HPDE6-E6E7 (cell line): Measurements from ENCODE around the gene CEP126.
"Not testable (repeated sequence)": the region's sequence is repeated elsewhere in the genome, so short reads cannot be mapped to it uniquely, and the experiment has no call there.

Experiments
- DNase-seq: peaks from one replicate; pipeline ENCODE4 v3.0.0; 2011; ENCODE audit warnings: missing footprints; ENCODE audit errors: extremely low spot score

Gene CEP126

DNA sequence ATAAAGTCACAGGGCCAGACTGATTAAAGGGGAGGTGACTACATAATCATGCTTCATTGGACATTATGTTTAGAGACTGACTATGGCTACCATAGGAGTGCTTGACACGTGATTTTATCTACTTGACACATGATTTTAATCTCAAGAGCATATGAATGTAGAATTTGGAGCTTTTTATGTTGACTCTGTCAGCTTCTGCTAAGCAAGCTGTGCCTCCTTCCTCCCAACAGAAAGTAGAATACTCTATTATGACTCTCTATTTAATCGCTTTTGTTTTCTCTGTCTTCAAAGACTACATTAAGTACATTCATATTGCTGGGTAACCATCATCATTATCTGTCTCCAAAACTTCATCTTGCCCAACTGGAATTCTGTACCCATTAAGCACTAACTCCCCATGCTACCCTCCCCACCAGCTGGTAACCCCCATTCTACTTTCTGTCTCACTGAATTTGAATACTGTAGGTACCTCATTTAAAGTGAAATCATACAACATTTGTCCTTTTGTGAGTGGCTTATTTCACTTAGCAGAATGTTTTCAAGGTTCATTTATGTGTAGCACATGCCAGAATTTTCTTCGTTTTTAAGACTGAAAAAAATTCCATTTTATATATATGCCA is 26.2 kb downstream of the CEP126 start:
- DNase-seq: no peak

DNA sequence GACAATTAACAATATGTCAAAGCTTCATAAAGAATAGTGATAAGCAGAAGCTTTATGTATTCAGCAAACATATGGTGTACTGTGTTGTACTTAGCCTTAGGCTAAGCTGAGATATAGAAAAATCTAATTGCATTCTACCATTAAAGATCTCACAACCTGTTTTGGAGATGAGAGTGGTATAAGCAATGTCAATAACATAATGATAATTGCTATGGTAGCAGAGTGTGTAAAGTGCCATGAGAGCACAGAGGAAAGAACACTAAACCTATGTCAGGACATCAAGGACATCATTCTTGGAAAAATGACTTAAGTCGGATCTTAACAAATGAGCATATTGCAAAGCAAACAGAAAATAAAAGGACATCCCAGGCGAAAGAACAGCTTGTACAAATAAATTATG is 30.1 kb downstream of the CEP126 start:
- no peak for DNase-seq

DNA sequence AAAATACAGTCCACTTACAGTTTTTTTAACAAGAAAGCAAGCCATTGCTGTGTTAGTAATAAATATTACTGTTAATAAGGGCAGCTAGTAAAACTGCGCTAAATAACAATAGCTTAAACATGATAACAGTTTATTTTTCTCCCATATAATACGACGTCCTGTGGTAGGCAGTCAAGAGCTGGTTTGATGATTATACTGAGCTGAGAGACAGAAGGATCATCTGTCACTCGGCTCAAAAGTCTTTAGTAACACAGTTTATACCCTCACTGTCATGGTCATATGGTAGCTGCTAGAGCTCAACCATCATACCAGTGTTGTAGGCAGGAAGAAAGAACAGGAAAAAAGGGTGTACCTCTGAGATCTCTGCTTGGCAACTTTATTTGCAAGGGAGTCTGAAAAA is 30.6 kb downstream of the CEP126 start:
- DNase-seq: no peak

DNA sequence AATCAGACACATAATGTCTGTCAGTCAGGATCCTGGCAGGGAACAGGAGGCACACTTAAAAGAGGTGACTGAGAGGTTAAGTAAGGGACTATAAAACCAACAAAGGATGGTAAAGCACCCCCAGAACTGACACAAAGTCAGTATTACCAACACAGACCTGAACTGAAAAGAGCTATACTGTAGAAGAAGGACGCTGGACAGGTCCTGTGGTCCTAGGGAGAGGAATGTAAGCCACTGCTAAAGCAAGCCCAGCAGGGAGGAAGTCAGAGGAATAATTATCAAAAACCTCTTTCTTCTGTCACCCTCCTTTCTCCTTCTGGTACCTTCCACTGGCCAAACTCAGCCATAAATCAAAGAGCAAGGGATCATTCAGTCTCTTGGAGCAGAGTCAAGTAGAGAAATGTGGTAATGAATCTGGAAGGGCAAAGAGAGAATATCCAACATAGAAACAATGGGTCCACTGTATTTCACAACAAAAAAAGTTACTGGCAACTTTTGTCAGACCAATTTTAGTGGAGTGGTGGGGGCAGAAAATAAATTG is 34.9 kb downstream of the CEP126 start:
- DNase-seq: no peak

DNA sequence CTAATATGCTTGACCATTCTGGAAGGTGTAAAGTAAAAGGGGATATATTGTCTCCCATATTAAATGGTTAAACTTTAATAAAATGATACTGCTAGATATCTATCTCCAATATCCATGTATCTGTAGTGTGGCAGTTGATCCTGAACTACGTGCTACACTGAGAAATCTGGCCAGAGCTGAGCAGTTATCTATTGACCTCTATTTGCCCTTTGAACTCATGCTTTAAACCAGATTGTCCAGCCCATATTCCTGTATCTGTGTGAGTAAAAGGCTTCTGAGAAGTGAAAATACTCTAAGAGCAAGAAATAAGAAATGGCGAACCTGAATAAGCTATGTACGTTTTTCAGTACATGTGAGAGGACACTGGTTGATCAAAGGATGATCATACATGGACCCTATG is 40.5 kb downstream of the CEP126 start:
- DNase-seq: no peak

DNA sequence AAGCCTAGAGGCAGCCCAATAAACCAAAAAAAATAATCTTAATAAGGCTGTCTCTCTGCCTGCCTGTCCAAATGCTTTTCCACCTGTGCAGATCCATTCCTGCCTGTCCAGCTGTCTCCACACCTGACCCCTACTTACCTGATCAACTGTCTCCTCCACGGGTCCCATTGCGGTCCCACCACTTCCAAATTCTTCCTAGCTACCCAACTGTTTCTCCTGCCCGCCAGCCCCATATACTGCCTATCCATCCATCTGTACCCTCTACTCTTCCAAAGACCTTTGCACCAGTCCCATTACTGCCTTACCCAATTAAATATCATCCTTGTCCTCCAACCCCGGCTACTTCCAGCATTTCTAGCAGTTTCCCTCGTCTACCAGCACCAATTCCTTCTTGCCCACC is 40.9 kb downstream of the CEP126 start:
- no peak for DNase-seq

DNA sequence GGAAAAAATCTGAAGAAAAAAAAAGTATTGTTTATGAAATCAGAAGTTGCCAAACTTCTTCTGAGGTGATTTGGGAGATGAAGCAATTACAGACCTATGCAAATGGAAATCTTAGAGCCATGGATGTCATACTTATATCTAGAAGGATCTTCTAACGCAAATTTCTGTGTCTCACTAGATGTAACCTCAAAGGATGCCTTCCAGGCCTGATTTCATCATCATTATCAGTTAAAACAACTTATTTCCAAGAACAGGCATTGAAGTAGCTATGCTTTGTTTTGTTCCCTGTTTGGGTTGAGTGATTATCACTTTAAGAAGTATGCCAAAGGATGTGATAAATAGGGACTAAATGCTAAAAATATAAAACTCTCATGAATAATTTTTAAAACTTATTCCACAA is 45.4 kb downstream of the CEP126 start:
- no peak for DNase-seq

DNA sequence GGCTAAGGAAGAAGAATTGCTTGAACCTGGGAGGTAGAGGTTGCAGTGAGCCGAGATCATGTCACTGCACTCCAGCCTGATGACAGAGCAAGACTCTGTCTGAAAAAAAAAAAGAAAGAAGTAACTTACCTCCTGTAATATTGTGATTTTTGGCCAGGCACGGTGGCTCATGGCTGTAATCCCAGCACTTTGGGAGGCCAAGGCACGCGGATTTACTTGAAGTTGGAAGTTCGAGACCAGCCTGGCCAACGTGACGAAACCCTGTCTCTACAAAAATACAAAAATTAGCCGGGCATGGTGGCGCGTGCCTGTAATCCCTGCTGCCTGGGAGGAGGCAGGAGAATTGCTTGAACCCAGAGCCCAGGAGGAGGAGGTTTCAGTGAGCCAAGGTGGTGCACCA is 49.4 kb downstream of the CEP126 start:
- DNase-seq: not testable (repeated sequence)

DNA sequence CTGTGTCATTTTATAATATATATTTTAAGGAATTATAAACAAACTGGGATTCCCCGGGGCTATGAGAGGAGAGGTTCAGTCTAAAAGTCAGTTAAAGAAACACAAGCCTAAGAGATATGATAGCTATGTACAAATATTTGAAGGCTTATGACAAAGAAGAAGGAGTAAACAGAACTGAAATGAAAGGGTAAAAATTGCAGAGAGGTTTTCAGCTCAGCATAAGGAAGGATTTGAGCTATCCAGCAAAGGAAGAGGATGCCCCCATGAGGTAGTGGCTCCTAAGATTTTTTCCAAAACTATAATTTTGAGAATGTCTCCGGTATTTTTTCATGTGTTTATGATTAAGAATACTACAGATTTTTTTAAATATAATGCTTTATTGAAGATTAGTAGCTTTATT is 59.4 kb downstream of the CEP126 start:
- DNase-seq: no peak

DNA sequence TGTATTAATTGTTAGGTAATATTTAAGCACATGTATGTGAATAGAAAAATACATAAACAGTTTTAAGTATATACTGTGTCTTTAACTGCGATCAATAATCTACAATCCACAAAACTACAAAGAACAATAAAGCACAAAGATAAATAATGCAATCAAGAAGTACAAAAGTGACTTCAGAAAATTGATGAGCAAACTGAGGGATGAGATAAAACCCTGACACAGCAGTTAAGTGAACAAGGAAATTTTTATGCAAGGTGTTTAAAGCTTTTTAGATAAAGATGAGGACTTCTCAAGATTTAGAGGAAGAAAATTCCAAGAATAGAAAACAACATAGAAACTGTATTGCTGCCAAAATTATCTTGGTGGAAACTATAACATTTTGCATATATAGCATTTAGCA is 60.0 kb downstream of the CEP126 start:
- DNase-seq: no peak

DNA sequence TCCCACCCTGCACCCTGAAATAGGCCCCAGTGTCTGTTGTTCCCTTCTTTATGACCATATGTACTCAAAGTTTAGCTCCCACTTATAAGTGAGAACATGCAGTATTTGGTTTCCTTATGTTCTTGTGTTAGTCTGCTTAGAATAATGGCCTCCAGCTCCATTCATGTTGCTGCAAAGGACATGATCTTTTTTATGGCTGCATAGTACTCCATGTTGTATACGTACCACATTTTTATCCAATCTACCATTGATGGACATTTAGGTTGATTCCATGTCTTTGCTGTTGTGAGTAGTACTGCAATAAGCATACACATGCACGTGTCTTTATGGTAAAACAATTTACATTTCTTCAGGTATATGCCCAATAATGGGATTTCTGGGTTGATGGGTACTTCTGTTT is 60.9 kb downstream of the CEP126 start:
- no peak for DNase-seq

DNA sequence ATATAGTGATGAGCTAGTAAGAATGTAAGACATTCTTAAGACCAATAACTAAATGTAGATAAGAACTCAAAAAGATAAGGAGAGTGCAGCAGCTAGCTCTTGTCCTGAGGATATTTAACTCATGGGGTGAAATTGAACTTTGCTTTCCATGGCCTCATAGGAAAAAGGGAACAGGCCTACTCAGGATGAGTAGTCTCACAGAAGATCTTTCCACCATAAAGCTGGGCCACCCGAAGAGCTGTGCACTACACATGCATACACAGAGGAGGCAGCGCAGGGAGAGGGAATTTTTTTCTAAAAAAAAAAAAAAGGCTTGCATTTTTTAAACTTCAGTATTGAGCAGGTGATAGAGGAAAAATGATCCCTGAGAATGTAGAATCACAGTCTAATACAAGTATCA is 72.6 kb downstream of the CEP126 start:
- DNase-seq: no peak

DNA sequence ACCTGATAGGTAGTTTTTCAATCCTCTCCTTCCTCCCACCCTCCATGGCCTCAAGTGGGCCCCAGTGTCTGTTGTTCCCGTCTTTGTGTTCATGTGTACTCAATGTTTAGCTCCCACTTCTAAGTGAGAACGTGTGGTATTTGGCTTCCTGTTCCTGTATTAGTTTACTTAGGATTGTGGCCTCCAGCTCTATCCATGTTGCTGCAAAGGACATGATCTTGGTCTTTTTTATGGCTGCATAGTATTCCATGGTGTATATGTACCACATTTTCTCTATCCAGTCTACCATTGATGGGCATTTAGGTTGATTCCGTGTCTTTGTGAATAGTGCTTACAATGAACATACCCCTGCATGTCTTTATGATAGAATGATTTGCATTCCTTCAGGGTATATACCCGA is 78.4 kb downstream of the CEP126 start:
- no peak for DNase-seq

DNA sequence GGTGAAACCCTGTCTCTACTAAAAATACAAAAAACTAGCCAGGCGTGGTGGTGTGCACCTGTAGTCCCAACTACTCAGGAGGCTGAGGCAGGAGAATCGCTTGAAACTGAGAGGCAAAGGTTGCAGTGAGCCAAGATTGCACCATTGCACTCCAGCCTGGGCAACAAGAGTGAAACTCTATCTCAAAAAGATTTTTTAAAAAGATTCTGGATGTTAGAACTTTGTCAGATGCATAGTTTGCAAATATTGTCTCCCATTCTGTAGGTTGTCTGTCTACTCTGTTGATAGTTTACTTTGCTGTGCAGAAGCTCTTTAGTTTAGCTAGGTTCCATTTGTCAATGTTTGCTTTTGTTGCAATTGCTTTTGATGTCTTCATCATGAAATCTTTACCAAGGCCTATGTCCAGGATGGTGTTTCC is 79.3 kb downstream of the CEP126 start:
- not testable (repeated sequence) for DNase-seq

DNA sequence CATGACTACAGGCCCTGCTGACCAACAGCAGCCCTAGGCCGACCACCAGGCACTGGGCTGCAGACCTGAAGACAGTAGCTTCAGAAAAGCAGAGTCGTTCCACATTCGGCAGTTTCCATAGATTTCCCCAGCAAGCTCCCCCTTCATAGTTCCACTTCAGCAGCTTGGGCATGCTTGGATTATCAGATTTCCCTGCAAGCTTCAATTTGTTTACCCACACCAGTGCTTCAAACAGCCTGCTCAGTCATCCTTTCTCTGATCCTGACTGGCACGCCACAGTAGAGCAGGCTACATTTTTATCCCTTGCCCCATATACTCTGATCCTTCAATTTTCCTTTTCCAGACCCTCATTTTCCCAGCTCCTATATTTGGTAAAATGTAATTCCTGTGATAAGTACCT is 81.3 kb downstream of the CEP126 start:
- DNase-seq: no peak

DNA sequence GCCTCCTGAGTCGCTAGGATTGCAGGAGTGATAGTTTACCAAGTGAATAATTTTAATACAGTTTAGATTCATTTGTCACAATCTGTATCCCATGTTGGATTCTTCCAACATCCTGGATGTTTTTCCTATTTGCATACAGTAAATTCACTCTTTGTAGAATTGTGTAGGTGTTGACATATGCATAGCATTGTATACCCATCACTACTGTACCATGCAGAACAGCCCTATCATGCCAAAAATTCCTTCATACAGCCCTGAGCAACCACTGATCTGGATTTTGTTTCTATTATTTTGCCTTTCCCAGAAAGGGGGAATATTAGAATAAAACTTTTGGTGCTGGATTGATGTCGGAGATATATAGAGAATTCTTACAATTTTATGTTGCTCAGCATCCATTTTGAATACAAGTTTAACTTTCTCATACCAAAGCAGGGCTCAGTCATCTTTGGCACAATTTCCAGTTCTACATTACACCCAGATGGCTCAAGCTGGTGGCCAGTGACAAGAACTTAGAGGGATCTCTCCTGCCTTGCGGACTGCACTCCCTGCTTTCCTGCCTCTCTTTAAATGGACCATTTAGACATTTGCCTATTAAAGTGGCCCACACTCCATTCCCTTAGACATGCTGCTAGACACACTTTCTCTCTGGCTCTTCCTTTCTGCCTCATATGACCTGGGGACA is 87.0 kb downstream of the CEP126 start:
- no peak for DNase-seq

DNA sequence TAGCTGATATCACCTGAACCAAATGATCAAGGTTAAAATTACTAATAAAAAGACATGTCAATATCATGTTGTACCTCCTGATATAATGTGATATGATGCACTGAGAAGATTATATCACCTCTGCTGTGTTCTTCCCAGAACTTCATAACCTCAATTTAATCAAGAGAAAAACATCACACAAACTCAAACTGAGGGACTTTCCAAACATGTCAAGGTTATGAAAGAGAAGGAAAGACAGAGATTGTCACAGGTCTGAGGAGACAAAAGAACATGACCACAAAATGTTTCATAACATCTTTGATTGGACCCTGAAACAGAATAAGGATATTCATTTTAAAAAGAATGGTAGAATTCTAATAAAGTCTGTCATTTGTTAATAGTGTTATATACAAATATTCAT is 89.4 kb downstream of the CEP126 start:
- no peak for DNase-seq

DNA sequence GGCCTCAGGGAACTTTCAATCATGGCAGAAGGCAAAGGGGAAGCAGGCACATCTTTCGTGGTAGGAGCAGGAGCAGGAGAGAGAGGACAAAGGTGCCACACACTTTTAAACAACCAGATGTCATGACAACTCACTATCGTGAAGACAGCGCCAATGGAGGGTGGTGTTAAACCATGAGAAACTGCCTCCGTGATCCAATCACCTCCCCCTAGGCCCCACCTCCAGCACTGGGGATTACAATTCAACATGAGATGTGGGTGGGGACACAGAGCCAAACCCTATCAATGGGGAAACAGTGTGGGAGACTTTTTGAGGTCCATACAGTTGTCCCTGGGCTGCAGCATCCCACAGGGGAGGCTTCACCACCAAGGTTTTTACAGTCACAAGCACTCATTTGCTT is 90.5 kb downstream of the CEP126 start:
- no peak for DNase-seq

DNA sequence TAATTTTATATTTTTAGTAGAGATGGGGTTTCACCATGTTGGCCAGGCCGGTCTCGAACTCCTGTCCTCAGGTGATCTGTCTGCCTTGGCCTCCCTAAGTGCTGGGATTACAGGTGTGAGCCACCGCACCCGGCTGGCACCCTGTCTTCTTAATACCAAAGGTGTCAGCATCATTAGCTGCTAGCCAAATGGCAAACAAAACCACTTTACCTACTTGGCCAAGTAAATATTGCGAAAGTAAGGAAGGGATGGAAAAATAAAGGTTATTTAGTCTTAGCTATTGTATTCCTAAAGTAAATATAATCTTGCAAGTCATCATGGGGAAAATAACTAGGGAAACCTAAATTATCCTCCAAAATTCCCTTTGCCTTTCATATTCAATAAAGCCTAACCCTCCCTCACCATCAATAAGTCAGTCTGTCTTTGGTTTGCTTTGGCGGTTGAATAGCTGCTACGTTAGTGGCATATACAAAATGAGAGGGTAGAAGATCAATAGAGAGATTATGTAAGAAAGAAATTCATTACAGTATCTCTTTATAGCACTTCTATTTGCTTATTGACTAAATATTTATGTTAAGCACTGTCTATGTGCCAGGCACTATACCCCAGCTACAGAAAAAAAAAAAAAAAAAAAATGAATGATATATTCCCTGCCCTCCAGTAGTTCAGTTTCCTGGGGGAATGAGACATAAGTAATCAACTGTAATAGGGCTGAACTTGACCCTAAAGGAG is 92.2 kb downstream of the CEP126 start:
- no peak for DNase-seq

DNA sequence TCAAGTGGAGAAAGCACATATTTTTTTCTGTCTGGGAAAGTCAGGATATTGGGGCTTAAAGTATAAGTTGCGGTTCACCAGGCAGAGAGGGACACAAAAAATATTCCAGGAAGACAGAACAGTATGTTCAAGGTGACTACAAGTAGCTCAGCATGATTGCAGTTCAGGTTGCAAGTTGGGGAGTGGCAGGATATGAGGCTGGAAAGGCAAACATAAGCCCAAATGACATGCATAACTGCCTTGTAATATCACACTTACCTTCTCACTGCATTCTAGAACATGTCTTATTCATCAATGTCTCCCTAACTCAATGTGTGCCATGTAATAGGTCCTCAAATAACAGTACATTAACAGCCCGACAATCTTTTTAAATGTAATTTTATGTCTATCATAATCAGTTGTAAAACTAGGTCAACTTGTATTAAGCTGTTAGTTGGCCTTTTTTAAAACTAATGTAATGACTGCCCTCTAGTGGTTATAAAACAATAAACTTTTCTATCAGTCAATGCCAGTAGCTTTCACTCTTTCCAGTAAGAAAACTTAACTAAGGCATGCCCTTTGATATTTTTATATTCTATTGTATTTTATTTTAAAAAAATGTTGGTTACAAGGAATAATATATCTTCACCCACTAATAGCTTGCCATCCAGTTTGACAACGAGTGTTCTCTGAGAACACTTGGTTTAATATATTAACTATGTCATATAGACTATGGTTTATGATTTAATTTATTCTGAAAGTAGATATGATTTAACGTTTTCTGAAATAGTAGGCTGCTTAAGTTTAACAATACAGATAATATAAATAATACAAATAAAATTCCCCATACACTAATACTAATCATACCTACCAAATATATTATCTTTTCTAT is 93.0 kb downstream of the CEP126 start:
- peak; percentile 31 for DNase-seq

DNA sequence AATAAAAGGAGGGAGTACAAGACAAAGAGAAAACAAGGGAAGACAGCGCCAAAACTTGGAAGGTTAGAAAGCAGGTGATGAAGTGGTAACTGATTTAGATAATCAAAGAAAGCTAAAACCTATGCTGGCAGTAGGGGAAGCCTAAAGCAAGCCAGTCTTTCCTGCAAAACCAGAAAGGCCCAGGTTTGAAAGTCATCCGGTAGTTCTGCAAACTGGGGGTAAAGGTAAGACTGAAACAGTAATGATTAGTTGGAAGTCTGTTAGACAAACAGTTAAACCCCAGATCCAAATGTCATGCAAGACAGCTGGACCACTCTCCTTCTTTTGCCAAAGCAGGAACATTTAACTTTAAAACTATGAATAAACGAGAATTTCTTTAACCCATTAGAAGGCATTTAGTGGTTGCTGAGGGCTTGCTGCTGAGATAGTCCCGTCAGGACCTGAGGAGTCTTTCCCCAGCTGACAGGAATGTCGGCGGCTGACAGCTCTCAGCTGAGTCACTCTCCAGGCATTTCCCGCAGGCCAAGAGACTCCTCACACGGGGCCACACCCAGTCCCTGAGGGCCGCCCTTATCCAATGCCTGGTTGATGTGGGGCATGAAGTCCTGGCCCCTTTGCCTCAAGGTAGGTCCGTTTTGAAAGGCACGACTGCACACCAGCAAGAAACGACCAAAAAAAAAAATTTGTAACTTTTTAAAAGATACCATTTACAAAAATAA is 96.1 kb downstream of the CEP126 start:
- peak; percentile 92 for DNase-seq
